ENCODE results near the gene KYNU. TPM values are rescaled to one million over a fixed set of nuclear protein-coding genes. Genes with fewer than 3 reads are reported as not detected.
"Not testable (repeated sequence)": the region's sequence is repeated elsewhere in the genome, so short reads cannot be mapped to it uniquely, and the experiment has no call there.

The KYNU gene
- total RNA-seq, 2 donors from 2014 or later: 1.8 to 2.8 TPM

GRCh38 chr2:142875010-142875409, 2.5 kb upstream of the KYNU start:
- ATAC-seq: no peak
- no peak for DNase-seq
- H3K4me1 Mint-ChIP-seq: peaks cover 3% of the 10 kb centered on the region
- no peak overlapping the region for H3K27ac Mint-ChIP-seq
- no peaks in the 10 kb centered on the region for H3K27me3 Mint-ChIP-seq
- H3K9me3 ChIP-seq (ENCODE audit: control insufficient read depth, low read length, poor library complexity, severe bottlenecking): no peaks in the 10 kb centered on the region
- H3K4me3 Mint-ChIP-seq: no peak overlapping the region
- H3K36me3 Mint-ChIP-seq (ENCODE audit: low read depth): no peaks in the 10 kb centered on the region

GRCh38 chr2:142875652-142876051, 1.8 kb upstream of the KYNU start:
- no peaks in the 10 kb centered on the region for H3K27me3 Mint-ChIP-seq

GRCh38 chr2:142876423-142876822, 1.0 kb upstream of the KYNU start:
- DNase-seq (no peak), ATAC-seq (no peak)
- Mint-ChIP-seq H3K4me3 (no peak overlapping the region), H3K4me1 (peaks cover 3% of the 10 kb centered on the region), H3K27ac (no peak overlapping the region), H3K27me3 (no peaks in the 10 kb centered on the region), H3K36me3 (ENCODE audit: low read depth) (no peaks in the 10 kb centered on the region)
- H3K9me3 ChIP-seq (ENCODE audit: control insufficient read depth, low read length, poor library complexity, severe bottlenecking): no peaks in the 10 kb centered on the region

More at GRCh38 chr2:142875652-142876051, 1.8 kb upstream of the KYNU start:
- ATAC-seq: no peak
- H3K27ac Mint-ChIP-seq: no peak overlapping the region
- H3K4me1 Mint-ChIP-seq: peaks cover 3% of the 10 kb centered on the region
- DNase-seq: no peak
- H3K36me3 Mint-ChIP-seq (ENCODE audit: low read depth): no peaks in the 10 kb centered on the region
- H3K9me3 ChIP-seq (ENCODE audit: control insufficient read depth, low read length, poor library complexity, severe bottlenecking): no peaks in the 10 kb centered on the region
- H3K4me3 Mint-ChIP-seq: no peak overlapping the region

- Mint-ChIP-seq H3K27ac (no peak overlapping the region), H3K4me1 (peaks cover 3% of the 10 kb centered on the region), H3K27me3 (no peaks in the 10 kb centered on the region), H3K36me3 (ENCODE audit: low read depth) (no peaks in the 10 kb centered on the region), H3K4me3 (peak overlapping the region; percentile 39)
- ATAC-seq (no peak), DNase-seq (no peak)
- H3K9me3 ChIP-seq (ENCODE audit: control insufficient read depth, low read length, poor library complexity, severe bottlenecking): no peaks in the 10 kb centered on the region
These were observed 691 bp downstream of the KYNU start for GRCh38 chr2:142878031-142878678.

- no peaks in the 10 kb centered on the region for H3K27me3 Mint-ChIP-seq
- peak overlapping the region; percentile 8 for H3K4me3 Mint-ChIP-seq
- no peak overlapping the region for H3K27ac Mint-ChIP-seq
- peaks cover 2% of the 10 kb centered on the region for H3K36me3 Mint-ChIP-seq (ENCODE audit: low read depth)
- ATAC-seq (no peak), DNase-seq (no peak)
- no peaks in the 10 kb centered on the region for H3K4me1 Mint-ChIP-seq
- no peaks in the 10 kb centered on the region for H3K9me3 ChIP-seq (ENCODE audit: control insufficient read depth, low read length, poor library complexity, severe bottlenecking)
These were observed 1.7 kb downstream of the KYNU start for GRCh38 chr2:142879151-142879550.

GRCh38 chr2:142880279-142880678, 2.8 kb downstream of the KYNU start:
- Mint-ChIP-seq H3K36me3 (ENCODE audit: low read depth) (peaks cover 2% of the 10 kb centered on the region), H3K4me3 (no peak overlapping the region), H3K27ac (no peak overlapping the region), H3K4me1 (no peaks in the 10 kb centered on the region), H3K27me3 (peaks cover 3% of the 10 kb centered on the region)
- ATAC-seq (no peak), DNase-seq (no peak)
- no peaks in the 10 kb centered on the region for H3K9me3 ChIP-seq (ENCODE audit: control insufficient read depth, low read length, poor library complexity, severe bottlenecking)

GRCh38 chr2:142881619-142882018, 4.2 kb downstream of the KYNU start:
- H3K4me3 Mint-ChIP-seq: no peak overlapping the region
- DNase-seq (no peak), ATAC-seq (no peak)
- H3K27ac Mint-ChIP-seq: no peak overlapping the region
- H3K9me3 ChIP-seq (ENCODE audit: control insufficient read depth, low read length, poor library complexity, severe bottlenecking): no peaks in the 10 kb centered on the region
- peaks cover 9% of the 10 kb centered on the region for H3K27me3 Mint-ChIP-seq
- H3K4me1 Mint-ChIP-seq: no peaks in the 10 kb centered on the region
- H3K36me3 Mint-ChIP-seq (ENCODE audit: low read depth): peaks cover 2% of the 10 kb centered on the region

GRCh38 chr2:142882500-142882899, 5.0 kb downstream of the KYNU start:
- not testable (repeated sequence) for DNase-seq; H3K36me3 Mint-ChIP-seq (ENCODE audit: low read depth); H3K27me3 Mint-ChIP-seq; H3K27ac Mint-ChIP-seq; H3K9me3 ChIP-seq (ENCODE audit: control insufficient read depth, low read length, poor library complexity, severe bottlenecking); ATAC-seq; H3K4me3 Mint-ChIP-seq; H3K4me1 Mint-ChIP-seq

GRCh38 chr2:142883526-142883925, 6.1 kb downstream of the KYNU start:
- DNase-seq (no peak), ATAC-seq (no peak)
- Mint-ChIP-seq H3K4me3 (no peak overlapping the region), H3K36me3 (ENCODE audit: low read depth) (peaks cover 2% of the 10 kb centered on the region), H3K4me1 (no peaks in the 10 kb centered on the region), H3K27me3 (peaks cover 10% of the 10 kb centered on the region), H3K27ac (no peak overlapping the region)
- H3K9me3 ChIP-seq (ENCODE audit: control insufficient read depth, low read length, poor library complexity, severe bottlenecking): no peaks in the 10 kb centered on the region

- ATAC-seq (no peak), DNase-seq (no peak)
- no peaks in the 10 kb centered on the region for H3K9me3 ChIP-seq (ENCODE audit: control insufficient read depth, low read length, poor library complexity, severe bottlenecking)
These were observed 8.1 kb downstream of the KYNU start for GRCh38 chr2:142885543-142885942.

GRCh38 chr2:142892715-142893114, 15.3 kb downstream of the KYNU start:
- Mint-ChIP-seq H3K27ac (no peak overlapping the region), H3K4me3 (no peak overlapping the region), H3K36me3 (ENCODE audit: low read depth) (no peaks in the 10 kb centered on the region), H3K4me1 (peaks cover 2% of the 10 kb centered on the region), H3K27me3 (peaks cover 15% of the 10 kb centered on the region)
- DNase-seq: no peak
- H3K9me3 ChIP-seq (ENCODE audit: control insufficient read depth, low read length, poor library complexity, severe bottlenecking): no peaks in the 10 kb centered on the region
- no peak for ATAC-seq

More at GRCh38 chr2:142885543-142885942, 8.1 kb downstream of the KYNU start:
- Mint-ChIP-seq H3K27ac (no peak overlapping the region), H3K27me3 (peaks cover 20% of the 10 kb centered on the region), H3K4me1 (peaks cover 2% of the 10 kb centered on the region), H3K4me3 (no peak overlapping the region), H3K36me3 (ENCODE audit: low read depth) (peaks cover 2% of the 10 kb centered on the region)

- Mint-ChIP-seq H3K27me3 (peaks cover 15% of the 10 kb centered on the region), H3K36me3 (ENCODE audit: low read depth) (no peaks in the 10 kb centered on the region), H3K4me1 (peaks cover 2% of the 10 kb centered on the region), H3K27ac (no peak overlapping the region), H3K4me3 (no peak overlapping the region)
- no peak for ATAC-seq
- DNase-seq: no peak
- H3K9me3 ChIP-seq (ENCODE audit: control insufficient read depth, low read length, poor library complexity, severe bottlenecking): no peaks in the 10 kb centered on the region
These were observed 15.8 kb downstream of the KYNU start for GRCh38 chr2:142893241-142893640.

- no peak for DNase-seq
- H3K4me3 Mint-ChIP-seq: no peak overlapping the region
These were observed 20.3 kb downstream of the KYNU start for GRCh38 chr2:142897807-142898206.

GRCh38 chr2:142900327-142900726, 22.9 kb downstream of the KYNU start:
- H3K27me3 Mint-ChIP-seq; ATAC-seq; H3K9me3 ChIP-seq (ENCODE audit: control insufficient read depth, low read length, poor library complexity, severe bottlenecking); H3K36me3 Mint-ChIP-seq (ENCODE audit: low read depth); H3K27ac Mint-ChIP-seq; H3K4me1 Mint-ChIP-seq; H3K4me3 Mint-ChIP-seq; DNase-seq: not testable (repeated sequence)

More at GRCh38 chr2:142897807-142898206, 20.3 kb downstream of the KYNU start:
- H3K9me3 ChIP-seq (ENCODE audit: control insufficient read depth, low read length, poor library complexity, severe bottlenecking): no peaks in the 10 kb centered on the region
- no peaks in the 10 kb centered on the region for H3K4me1 Mint-ChIP-seq
- no peaks in the 10 kb centered on the region for H3K36me3 Mint-ChIP-seq (ENCODE audit: low read depth)
- no peak overlapping the region for H3K27ac Mint-ChIP-seq
- ATAC-seq: no peak
- peaks cover 5% of the 10 kb centered on the region for H3K27me3 Mint-ChIP-seq

Data from T-helper 17 cell (primary cell).